Fibroblast of upper back skin (primary cell): ENCODE results near the gene DEAF1.
A peak's percentile ranks its signal among the peaks of the same experiment; 100 is the strongest.

Experiments
- DNase-seq: peaks from one replicate; pipeline ENCODE4 v3.0.0-alpha.2; 2013

DEAF1 gene

DNA sequence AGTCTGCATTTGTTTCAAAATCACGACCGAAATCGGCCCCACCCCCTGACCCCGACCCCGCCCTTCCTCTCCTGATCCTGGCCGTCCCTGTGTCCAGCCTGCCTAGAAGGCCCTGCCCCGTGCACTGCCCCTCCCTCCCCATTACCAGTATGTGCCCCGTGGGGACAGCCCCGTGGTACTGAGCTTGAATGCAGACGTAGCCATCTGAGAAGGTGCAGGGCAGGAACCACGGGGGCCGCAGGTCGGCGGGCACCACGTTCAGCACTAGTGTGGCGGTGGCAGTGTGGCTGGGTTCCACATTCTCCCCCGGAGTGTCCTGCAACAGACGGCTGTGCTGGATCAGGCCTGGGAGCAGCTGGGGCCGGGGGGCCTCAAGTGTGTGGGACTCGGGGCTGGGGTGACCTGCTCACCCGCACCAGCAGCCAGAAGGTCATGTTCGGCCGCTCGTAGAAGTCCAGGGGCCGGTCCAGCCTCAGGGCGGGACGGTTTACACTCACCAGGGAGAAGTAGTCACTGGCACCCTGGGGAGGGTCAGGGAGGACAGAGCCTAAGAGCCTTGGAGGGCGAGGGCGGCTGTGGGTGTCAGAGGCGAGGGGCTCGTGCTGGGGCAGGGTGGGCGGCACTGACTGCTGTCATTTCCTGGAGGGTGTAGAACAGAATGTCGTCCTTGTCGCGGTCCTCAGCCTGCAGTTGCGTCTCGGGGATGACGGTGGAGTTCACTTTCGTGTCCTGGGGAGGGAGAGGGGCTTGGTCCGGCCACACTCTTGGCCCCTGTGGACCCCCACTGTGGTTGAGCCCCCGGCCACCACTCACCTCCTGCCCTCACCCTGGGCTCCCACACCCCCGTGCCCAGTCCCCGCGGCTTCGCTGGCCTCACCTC is 73.8 kb downstream of the DEAF1 start:
- no peak for DNase-seq

DNA sequence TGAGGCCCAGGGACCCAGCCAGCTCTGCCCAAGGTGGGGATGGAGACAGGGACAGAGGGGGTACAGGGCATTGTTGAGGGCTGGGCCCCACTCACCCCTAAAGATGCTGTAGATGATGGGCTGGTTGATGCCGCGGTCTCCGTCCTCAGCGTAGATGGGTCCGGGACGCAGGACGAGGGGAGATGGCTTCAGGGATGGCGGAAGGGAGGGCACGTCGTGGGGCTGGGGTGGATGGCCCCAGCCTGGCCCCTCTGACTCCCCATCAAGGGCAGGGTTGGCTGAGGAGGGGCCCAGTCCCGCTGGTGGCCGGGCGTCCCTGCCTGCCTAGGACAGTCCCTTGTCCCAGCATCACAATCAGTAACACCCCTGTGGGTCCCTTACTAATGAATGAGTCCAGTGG is 74.8 kb downstream of the DEAF1 start:
- DNase-seq: no peak

DNA sequence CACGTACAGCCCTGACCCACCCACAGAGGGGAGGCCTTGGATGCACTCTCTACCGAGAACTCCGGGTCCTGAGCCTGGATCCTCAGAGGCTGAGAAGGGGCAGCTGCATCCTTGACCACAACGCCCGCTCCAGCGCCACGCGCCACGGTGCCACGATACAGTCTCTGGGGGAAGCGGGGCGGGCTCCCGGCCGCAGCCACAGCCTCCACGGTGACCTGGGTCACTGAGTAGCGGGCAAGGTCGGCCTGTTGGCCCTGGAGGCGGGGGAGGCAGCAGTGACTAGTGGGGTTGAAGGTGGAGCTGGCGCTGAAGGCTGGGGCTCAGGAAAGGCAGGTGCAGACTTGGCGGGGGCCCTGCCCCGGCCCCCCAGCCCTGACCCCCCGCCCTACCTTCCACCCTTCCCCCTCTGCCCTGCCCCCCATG is 75.4 kb downstream of the DEAF1 start:
- DNase-seq: no peak

- DNase-seq: no peak
Observed at GRCh38 chr11:618856-619627, 76.0 kb downstream of the DEAF1 start.

DNA sequence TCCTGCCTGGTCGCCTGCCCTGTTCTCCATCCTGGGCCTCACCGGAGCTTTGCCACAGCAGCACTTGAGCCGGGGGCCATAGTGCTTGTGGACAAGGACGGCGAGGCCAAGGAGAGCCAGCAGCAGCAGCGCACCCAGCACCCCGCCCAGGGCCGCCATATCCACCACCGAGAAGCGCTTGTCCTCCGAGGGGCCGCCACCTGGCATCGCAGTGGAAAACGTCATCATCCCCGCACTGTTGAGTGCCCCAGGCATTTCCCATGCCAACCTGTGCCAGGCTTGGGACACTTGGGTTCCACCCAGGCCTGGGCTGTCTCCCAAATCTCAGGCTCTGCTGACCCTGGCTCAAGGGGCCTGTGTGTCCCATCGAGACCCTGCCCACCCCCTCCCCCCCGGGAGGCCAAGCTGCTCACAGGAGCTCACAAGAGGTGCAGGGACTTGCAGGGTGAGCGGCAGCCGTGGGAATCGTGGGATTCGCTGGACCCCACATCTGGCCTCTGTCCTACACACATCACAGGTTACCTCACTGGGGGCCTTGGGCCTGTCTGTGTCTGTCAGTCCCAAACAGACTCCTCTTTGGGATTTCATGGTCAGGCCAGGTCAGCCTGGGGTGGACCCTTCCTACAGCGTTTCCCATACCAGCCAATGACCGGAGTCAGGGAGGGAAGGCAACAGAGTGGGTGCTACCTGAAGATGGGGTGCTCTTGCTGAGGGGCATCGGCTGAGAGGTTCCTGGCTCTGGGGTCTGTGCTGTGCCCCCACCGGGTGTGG is 76.9 kb downstream of the DEAF1 start:
- DNase-seq: no peak

DNA sequence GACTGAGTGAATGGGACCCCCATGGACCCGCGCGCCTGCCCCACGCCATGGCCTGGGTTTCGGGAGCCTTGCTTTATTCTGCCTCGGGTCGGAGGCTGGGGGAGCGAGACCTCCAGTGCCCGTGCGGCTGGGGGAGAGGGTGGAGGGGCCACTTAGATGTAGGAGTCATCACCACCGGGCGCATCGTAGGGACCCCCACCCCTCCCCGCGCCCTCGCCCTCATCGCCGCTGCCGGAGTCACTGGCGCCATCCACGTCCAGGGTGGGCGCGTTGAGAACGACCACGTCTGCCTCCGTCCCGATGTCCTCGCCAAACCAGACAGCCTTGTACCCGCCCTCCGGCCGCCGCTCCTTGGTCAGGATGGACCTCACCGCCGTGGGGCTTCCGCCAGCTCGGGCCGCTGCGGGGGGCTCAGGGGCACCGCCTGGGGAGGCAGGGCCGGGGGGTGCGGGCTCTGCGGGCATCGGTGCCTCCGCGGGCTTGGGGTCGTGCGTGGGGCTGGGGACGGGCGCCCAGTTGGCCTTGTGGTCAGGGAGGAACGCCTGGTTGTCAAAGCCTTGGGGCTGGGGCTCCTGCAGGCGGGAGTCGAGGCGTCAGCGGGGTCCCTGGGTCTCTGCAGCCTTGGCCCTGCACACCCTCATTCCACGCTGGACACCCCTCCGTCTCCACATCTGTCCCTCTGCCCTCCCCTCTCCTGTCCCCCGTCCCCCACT is 77.7 kb downstream of the DEAF1 start:
- DNase-seq: no peak

- DNase-seq: no peak
Observed at GRCh38 chr11:616320-617198, 78.5 kb downstream of the DEAF1 start.

DNA sequence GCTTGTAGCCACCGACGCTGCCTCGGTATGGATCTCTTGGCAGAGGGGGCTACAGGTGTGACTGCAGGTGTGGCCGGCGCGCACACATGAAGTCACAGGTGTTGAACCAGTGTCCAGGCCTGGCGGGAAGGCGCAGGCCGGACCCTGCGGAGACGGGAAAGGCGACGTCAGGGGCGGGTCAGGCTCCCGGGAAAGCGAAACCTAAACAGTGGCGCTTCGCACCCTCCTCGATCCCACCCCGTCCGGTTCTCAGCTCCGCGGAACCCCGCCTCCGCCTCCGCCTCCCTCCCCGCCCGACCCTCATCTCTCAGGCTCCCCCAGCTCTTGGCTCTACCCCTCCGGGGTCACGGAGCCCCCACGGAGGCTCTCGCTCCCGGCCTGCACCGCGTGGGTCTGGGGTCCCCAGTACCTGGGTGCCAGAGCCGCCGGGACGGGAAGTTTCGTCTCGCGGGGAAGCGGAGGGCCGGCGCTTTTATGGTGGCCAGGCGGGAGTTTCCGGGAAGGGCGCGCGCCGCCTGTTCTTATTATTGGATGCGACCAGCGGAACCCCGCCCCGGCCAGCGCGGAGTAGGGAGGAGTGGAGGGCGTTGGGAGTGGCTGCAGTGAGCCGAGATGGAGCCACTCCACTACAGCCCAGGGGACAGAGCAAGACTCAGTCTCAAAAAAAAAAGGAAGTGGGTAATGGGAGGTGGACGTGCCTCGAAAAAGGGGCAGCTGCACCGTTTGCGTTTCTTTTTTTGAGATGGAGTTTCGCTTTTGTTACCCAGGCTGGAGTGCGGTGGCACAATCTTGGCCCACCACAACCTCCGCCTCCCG is 79.3 kb downstream of the DEAF1 start, which contains the start of gene IRF7:
TSS of gene IRF7 (minus strand) at position 447 of the 816 bp plus-strand sequence. CDS start 586 bp downstream, outside the sequence.
- peak; percentile 89 for DNase-seq

GRCh38 chr11:614623-615503 is 80.2 kb downstream of the DEAF1 start:
- DNase-seq: no peak

DNA sequence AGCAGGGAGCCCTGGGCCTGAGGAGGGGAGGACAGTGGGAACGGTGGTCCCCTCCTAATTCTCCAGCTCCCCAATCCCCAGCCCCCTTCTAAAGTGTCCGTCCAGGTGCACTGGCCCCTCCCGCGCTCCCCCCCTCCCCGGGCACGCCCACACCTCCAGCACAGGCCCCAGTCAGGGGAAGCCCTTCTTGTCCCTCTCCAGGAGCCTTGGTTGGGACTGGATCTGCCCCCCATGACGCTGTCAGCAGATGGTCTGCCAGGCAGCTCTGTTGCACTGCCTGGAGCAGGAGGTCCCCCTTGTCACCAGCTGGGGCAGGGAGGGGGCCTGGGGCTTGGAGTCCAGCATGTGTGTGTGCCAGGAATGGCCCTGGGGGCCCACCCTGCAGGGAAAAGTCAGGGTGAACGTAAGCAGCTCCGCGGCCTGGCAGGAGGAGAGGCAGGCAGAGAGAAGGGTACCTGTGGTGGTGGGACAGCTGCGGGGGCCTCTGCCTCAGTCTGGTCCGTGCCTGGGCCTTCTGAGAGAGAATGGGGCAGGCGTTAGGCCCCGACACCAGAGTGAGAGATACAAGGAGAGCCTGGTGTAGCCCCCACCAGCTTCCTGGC is 80.9 kb downstream of the DEAF1 start:
- no peak for DNase-seq

- peak; percentile 39 for DNase-seq
Observed at GRCh38 chr11:613369-613968, 81.6 kb downstream of the DEAF1 start.

DNA sequence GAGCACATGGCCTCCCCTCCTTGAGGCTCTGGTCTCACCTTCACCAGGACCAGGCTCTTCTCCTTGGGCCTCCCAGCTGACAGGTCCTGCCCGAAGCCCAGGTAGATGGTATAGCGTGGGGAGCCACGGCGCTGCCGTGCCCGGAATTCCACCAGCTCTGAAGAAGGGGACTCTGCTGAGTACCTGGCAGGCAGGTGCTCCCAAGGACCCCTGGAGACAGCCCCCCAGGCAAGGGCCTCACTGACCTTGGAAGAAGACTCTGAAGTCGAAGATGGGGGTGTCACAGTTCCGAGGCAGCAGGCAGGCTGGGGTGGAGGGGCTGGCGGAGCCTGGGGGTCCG is 82.1 kb downstream of the DEAF1 start:
- no peak for DNase-seq

DNA sequence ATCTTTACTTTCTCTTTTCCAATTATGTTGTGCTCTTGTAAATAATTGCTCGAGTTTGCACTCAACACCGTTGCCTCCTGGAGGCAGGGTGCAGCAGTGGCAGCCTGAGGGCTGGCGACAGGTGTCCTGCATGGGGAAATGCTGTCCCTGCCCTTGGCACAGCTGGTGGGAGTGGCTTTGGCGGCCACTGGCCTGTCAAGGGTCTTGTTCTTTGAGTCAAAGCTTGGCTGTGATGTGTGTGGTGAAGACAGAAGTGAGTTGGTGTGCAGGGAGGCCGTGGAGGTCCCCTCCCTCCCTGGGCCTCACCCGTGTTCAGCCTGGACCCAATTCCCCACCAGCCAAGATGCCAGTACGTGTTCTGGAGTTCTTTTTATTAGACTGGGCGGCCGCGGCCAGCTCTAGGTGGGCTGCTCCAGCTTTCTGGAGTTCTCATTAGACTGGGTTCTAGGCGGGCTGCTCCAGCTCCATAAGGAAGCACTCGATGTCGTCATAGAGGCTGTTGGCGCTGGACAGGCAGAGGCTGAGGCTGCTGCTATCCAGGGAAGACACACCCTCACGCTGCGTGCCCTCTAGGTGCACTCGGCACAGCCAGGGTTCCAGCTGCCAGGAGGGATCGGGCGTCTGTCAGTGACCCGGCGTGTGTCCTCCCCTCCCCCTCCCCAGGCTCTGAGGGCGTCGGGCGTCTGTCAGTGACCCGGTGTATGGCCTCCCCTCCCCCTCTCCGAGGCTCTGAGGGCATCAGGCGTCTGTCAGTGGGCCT is 82.6 kb downstream of the DEAF1 start:
- no peak for DNase-seq

DNA sequence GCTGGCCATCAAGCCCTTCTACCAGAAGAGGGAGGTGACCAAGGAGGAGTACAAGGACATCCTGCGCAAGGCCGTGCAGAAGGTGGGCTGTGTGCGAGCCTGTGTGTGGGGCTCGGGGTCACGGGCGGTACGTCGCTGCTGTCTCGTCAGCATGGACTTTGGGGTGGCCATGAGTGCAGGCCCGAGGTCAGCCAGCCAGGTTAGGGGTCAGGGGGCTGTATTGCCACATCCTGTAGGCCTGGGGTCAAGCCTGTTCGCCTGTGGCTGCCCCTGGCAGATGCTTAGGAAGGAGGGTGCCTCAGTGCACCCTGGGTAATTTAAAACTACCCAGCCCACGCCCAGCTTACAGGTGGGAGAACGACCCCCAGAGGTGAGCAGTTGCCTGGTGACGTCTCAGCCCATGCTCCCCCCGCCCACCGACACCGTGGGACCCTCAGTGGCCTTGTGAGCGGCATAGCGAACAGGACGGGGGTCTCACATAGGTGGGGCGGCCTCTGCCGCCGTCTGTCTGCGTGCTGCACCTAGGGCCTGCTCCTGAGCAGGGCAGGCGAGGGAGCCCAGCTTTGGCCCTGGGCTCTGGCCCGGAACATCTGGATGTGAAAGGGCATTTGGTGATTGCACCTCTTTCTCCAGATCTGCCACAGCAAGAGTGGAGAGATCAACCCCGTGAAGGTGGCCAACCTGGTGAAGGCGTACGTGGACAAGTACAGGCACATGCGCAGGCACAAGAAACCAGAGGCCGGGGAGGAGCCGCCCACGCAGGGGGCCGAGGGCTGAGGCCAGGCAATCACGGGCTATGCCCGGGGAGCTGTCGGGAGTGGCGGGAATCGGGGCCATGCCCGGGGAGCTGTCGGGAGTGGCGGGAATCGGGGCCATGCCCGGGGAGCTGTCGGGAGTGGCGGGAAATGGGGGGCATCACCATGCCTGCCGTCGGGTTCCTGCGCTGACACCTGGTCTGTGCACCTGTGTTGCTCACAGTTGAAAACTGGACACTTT is 83.7 kb downstream of the DEAF1 start:
- no peak for DNase-seq

GRCh38 chr11:610146-610801 is 84.7 kb downstream of the DEAF1 start:
- no peak for DNase-seq

- DNase-seq: no peak
Observed at GRCh38 chr11:609341-609811, 85.6 kb downstream of the DEAF1 start.
